SW480 (cell line): ENCODE measurements around the gene PSMG3.
"Not testable (repeated sequence)": the region's sequence is repeated elsewhere in the genome, so short reads cannot be mapped to it uniquely, and the experiment has no call there.

Experiments used
- DNase-seq: peaks from one replicate; pipeline ENCODE4 v3.0.0-alpha.2; 2016; ENCODE audit warnings: low spot score

PSMG3 gene

DNA sequence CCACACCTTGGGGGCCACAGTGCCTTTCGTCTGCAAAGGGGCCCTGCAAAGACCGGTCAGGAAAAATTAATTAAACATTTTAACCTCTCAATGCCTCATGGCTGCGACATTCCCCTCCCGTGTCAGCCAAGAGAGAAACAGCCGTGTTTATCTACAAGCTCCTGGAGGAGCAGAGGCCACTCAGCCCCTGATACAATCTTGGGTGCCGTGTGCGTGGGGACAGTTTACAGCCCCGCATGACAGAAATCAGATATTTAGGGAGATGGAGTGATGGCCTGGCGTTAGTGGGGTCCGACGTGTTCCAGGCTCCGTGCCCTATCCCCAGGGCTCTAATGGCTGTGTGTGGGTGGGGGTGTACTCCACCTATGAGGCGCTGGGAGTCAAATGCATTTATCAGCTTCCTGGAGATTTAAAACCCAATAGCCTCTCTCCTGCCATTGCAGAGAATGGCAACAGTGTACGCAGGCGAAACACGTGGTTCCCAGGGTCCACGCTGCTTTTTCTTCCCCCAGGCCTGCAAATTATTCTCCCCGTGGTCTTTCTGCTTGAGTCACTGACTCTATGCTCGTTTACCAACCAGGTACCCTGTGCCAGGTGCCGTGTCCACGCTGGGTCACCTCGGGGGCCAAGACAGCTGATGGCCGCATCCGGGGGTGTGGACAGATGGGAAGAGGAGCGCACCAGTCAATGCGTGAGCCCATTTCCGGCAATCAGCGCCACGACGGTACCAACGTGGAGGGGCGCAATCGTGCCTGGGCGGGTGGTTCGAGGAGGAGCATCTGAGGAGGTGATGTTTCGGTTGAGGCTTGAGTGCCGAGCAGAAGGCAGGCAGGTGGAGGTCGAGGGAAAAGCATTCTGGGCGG lies 26.6 kb upstream of the PSMG3 start:
- DNase-seq: no peak

DNA sequence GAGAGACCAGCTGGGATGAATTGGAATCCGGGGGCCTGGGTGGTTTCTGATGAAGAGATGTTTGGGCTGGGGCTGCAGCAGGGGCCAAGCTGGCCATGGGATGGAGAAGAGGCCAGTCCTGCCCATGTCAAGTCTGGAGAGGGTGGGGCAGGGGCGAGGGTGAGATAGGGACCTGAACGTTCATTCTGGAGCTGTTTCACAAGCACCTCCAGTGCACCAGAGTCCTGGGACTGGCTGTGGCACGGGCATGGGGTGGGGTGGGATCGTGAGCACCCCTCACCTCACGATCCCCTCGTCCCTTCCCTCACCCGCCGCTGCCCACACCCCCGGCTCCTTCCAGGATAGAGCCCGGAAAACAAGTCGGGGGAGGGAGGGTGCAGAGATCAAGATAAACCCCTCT lies 25.8 kb upstream of the PSMG3 start:
- DNase-seq: no peak

DNA sequence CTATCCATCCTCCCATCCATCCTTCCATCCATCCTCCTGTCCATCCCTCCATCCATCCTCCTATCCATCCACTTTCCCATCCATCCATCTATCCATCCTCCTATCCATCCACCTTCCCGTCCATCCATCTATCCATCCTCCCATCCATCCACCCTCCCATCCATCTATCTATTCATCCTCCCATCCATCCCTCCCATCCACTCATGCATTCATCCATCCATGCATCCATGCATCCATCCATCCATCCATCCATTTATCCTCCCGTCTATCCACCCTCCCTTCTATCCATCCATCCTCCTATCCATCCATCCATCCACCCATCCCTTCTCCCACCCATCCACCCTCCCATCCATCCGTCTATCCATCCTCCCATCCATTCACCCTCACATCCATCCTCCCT lies 25.2 kb upstream of the PSMG3 start:
- no peak for DNase-seq

- no peak for DNase-seq
These were observed 24.1 kb upstream of the PSMG3 start for GRCh38 chr7:1593904-1594421.

DNA sequence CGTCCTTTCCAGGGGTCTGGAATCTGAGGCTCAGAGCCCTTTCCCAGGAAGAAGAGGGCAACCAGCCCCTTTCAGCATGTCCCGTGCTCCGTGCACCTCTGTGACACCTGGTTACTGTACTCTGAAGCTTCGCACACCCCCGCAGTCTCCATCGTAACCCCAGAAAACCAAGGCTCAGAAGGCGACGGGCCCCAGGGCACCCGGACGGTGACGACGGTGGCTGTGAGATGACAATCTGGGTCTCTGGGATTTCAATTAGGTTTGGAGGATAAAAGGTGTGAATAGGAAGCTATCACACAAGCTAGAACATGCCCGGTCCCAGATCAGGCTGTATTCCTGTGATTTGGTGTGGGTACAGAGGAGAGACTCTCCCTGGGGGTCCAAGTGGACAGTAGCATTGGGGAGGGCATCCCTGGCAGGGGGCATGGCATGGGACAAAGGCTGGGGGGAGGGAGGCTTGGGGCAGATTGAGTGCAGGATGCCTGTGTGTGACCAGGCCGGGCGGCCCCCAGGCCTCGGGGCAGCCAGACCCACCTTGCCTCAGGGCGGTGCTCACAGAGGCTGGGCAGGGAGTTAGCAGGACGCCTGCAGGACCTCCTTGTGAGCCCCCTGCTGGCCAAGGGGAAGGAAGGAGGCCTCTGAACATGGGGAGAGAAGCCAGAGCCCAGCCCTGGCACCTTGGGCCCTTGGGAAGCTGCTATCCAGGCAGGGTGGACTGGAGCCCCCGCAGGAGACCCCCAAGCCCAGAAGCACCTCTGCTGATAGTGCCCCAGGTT lies 23.4 kb upstream of the PSMG3 start:
- no peak for DNase-seq

- DNase-seq: no peak
These were observed 22.6 kb upstream of the PSMG3 start for GRCh38 chr7:1592299-1592871.

DNA sequence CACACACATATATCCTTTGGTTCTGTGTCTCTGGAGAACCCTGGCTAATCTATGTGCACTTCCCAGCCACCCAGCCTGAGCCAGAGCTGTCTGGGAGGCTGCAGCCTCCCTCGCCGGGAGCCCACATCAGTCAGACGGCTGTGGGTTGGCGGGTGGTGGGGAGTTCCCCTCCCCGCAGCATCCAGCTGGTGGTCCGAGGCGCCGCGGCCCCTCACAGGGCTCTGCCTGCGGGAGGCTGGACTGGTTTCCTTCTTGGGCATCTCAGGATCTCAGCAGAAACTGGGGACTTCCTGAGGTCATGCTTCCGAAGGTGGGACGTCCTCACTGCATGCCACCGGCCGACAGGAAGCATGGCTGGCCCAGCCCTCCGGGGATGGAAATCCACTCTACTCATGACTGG lies 22.0 kb upstream of the PSMG3 start:
- no peak for DNase-seq

DNA sequence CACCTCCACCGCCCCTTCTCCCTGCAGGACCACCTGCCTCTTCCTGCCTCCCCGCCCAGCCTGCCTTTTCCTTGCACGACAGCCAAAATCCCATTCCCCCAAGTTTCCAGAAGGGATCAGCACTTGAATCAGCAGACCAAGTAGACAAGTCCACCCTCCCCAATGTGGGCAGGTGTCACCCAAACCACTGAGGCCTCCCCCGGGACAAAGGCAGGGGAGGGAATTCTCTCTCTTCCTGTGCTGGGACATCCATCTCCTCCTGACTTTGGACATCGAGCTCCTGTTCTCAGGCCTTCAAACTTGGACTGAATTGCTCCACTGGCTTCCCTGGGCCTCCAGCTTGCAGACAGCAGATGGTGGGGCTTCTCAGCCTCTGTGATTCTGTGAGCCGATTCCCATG lies 21.6 kb upstream of the PSMG3 start:
- DNase-seq: no peak

DNA sequence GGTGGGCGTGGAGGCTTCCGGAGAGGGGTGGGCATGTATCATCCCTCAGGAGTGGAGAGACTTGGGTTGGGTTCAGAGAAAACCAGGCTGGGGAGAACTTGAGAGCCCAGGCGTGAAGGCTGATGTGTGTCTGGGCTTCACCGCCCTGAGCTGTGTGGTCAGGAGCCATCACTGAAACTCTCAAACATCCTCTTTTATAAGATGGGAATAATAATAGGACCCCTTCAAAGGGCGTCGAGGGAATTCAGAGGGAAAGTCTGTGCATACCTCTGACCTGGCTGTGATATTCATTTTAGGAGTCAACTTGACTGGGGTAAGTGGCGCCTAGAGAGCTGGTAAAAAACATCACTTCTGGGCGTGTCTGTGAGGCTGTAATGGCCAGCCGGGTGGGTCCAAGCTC lies 21.1 kb upstream of the PSMG3 start:
- no peak for DNase-seq

DNA sequence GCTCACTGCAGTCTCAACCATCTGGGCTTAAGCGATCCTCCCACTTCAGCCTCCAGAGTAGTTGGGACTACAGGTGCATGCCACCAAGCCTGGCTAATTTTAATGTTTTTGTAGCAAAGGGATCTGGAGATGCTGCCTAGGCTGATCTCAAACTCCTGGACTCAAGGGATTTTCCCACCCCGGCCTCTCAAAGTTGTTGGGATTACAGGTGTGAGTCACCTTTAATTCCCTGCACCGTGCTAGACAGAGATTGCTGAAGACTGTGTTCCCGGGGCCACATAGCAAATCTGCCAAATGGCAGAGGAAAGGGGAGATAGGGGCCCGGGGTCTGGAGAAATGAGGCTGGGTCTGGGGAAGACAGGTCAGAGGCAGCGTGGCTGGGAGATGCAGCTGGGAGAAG lies 20.6 kb upstream of the PSMG3 start:
- no peak for DNase-seq

DNA sequence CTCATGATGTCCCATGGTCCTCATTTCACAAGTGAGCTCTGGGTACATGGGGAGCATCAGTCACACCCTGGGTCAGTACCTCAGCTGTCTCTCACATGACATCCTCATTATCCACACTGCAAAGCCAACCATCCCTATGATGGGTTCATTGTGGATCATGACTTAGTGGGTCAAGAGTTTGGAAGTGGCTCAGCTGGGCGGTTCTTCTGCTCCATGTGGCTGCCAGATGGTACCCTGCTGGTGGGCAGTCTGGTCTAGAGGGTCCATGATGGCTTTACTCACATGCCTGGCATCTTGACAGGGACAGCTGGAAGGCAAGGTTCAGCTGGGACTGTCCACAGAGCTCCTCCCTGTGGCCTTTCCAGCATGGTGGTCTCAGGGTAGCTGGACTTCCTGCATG lies 19.1 kb upstream of the PSMG3 start:
- DNase-seq: no peak

GRCh38 chr7:1587738-1588137 lies 17.9 kb upstream of the PSMG3 start:
- DNase-seq: no peak

- no peak for DNase-seq
These were observed 17.2 kb upstream of the PSMG3 start for GRCh38 chr7:1586827-1587705.

- DNase-seq: no peak
These were observed 16.4 kb upstream of the PSMG3 start for GRCh38 chr7:1586126-1586826.

DNA sequence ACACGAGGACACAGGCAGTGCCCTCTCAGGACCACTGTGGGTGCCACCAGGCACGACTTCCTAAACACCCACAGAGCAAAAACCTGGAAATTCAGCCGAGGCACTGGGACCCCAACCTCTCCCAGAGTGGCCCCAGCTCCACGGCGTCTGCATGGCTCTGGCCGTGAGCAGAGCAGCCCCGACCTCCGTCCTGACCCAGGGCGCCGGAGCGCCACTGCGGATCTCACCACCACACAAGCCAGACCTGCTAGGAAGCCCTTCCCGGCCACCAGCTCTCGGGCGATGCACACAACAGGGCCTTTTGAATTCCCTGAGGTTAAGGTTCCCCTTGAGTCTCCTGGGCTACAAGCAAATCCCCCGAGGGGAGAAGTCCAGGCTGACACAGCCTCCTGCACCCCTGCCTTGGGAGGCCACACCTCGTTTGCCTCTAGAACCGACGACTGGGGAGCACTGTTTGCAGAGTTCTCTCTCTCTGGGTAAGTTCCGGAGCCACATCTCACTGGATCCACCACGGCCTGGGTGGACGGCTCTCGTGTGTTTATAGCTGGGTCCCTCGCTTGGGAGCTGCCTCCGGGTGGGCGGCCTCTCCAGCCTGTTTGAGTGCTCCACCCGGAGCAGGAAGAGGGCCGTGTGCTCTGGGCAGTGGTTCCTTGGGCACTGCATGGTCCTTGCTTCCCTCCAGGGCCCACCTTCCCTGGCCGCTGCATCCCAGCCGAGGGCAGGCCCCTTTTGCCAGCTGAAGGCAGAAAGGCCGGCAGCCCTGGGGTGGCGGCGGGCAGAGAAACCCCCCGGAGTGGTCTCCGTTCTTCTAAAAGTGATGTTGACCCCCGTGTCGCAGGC lies 15.5 kb upstream of the PSMG3 start:
- no peak for DNase-seq

- DNase-seq: no peak
These were observed 14.9 kb upstream of the PSMG3 start for GRCh38 chr7:1584700-1585099.

DNA sequence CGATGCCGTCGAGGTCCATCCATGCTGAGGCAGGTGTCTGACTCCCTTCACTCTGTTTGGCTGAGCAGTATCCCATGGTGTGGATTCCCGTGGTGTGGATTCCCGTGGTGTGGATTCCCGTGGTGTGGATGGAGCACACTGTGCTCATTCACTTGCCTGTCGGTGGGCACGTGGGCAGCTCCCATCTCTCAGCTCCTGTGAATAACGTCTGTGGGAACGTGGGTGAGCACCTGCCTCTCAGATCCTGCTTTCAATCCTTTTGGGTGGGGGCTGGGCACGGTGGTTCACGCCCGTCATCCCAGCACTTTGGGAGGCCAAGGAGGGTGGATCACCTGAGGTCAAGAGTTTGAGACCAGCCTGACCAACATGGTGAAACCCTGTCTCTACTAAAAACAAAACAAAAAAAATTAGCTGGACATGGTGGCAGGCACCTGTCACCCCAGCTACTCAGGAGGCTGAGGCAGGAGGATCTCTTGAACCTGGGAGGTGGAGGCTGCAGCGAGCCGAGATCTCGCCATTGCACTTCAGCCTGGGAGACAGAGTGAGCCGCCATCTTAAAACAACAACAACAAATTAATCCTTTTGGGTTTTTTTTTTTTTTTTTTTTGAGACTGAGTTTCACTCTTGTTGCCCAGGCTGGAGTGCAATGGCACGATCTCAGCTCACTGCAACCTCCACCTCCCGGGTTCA lies 13.6 kb upstream of the PSMG3 start:
- not testable (repeated sequence) for DNase-seq

DNA sequence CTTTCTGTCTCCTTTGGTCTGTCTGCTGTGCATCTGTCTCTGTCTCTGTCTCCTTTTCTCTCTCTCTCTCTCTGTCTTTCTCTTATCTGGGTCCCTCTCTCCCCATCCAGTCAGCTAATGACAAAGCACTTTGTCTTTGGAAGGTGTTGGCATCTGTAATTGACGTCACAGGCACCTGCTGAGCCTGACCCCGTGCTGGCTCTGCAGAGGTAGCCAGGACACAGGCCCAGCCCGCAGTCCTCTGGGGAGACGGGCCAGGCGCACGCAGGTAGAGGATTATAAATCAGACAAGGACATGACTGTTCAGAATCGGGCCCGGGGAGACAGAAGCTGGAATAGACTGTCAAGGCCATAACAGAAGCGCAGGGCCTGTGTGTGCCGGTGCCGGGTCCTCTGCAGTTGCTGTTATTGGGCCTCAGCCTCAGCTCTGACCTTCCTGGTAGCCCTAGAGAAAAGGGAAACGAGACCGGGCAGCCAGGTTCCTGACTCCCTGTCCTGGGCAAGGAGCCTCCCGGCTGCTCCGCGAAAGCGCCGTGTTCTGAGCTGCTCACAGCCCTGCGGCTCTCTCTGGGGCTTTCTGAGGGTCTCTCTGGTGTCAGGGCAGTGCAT lies 10.7 kb upstream of the PSMG3 start:
- DNase-seq: no peak
